Activated T-helper 1 cell treated with anti-CD3 and anti-CD28 coated beads, Interleukin-12 subunit alpha, Interleukin-12 subunit beta, Interleukin-2, Interleukin-4 antibody, amounts not matched to agents 30 ng/mL and 10 ng/mL and 1 ng/mL, durations not matched to agents 14 hours and 24 hours and 36 hours (primary cell): ENCODE results near the gene SYTL4. TPM values are rescaled to one million over a fixed set of nuclear protein-coding genes. Genes with fewer than 3 reads are reported as not detected.

Source experiments
- DNase-seq: peaks from one replicate; pipeline ENCODE4 v3.0.0; 2021; ENCODE audit warnings: low spot score
- H3K27ac Mint-ChIP-seq: one replicate; pipeline ENCODE4 v1.8.0; 2021; ENCODE audit warnings: mild to moderate bottlenecking, mixed read lengths
- H3K27me3 Mint-ChIP-seq: one replicate; pipeline ENCODE4 v1.8.0; 2022; ENCODE audit warnings: mild to moderate bottlenecking, moderate library complexity, mixed read lengths; ENCODE audit not compliant: insufficient read depth
- H3K36me3 Mint-ChIP-seq: one replicate; pipeline ENCODE4 v1.8.0; 2021; ENCODE audit warnings: low read depth, mixed read lengths
- H3K4me1 Mint-ChIP-seq: one replicate; pipeline ENCODE4 v1.8.0; 2021; ENCODE audit warnings: low read depth, mixed read lengths
- H3K4me3 Mint-ChIP-seq: one replicate; pipeline ENCODE4 v1.8.0; 2021; ENCODE audit warnings: mild to moderate bottlenecking, moderate library complexity, mixed read lengths
- H3K9me3 Mint-ChIP-seq: one replicate; pipeline ENCODE4 v1.8.0; 2021; ENCODE audit warnings: mixed read lengths
- intact Hi-C: fragments of 100-400 bp; cut with micrococcal nuclease; formaldehyde crosslinking; loops from one replicate; pipeline ENCODE4 v1.15.1; 2024
- total RNA-seq: library from RNA; stranded (reverse); gene quantifications from 2 replicates; pipeline ENCODE4 v1.2.3, GENCODE V29; 2022

SYTL4 gene
- total RNA-seq, 1 donor from 2014 or later, result not detected

DNA sequence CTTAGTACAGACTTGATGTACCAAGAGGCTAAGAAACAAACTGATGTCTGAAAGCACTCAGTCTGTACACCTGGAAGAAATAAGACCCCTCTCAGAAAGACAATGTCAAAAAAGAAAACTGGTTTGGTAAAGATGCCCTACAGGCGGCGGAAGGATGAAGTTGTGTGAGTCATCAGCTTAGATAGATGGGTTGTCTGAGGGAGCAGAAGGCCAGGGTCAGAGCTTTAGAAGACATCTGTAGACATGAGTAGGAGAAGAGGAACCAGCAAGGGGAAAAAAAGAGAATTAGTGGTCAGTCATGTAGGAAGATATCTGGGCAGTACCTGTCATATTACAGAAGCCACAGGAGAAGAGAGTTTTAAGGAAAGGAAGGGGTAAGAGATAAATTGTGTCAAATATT is 79.7 kb downstream of the SYTL4 start:
- H3K4me3 Mint-ChIP-seq, result no peak overlapping the region
- no peak overlapping the region for H3K27ac Mint-ChIP-seq
- no peaks in the 10 kb centered on the region for H3K9me3 Mint-ChIP-seq
- no peaks in the 10 kb centered on the region for H3K4me1 Mint-ChIP-seq
- H3K36me3 Mint-ChIP-seq, result no peaks in the 10 kb centered on the region
- DNase-seq, result no peak
- peaks cover 6% of the 10 kb centered on the region for H3K27me3 Mint-ChIP-seq
- intact Hi-C loops, result no loop called here

- intact Hi-C loops, result no loop called here
- no peak for DNase-seq
- Mint-ChIP-seq H3K4me1 (no peaks in the 10 kb centered on the region), H3K36me3 (no peaks in the 10 kb centered on the region), H3K27ac (no peak overlapping the region), H3K27me3 (peaks cover 3% of the 10 kb centered on the region), H3K9me3 (no peaks in the 10 kb centered on the region), H3K4me3 (no peak overlapping the region)
These were observed 81.1 kb downstream of the SYTL4 start for GRCh38 chrX:100650841-100651240.

DNA sequence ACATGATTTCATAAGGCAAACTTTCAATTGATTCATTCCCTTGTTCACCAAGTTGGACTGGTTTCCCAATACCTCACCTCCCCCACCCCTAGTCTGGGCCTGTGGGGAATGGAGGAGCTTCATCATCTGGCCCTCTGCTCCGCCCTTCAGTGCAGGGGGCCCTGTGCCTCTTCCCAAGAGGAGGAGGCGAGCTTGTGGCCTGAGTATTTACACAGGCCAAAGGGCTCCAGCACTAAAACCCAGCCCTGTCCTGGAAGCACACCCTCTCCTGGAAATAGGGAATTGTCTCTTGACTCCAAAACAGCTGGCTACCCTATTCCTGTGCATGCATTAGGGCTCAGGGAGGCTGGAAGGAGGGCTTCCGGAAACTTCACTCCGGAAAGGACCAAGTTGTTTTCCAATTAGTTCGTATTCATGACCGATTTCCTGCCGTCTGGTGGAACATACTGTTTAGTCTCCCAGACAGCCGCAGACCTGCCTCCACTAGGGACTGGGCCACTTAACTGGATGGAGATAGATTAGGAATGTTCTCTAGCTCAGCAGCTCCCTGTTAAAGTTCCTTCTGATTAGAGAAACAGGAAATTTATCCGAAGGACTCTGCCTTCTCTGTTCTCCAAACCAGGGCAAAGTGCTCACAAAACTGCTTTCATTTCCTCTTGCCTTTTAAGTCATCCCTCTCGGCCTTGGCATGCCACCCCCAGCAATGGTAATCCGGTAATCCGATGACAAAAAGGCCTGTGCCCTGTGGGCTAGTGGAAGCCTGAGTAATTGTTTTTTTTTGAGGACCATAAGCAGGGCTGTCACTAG is 82.2 kb downstream of the SYTL4 start:
- H3K36me3 Mint-ChIP-seq, result no peaks in the 10 kb centered on the region
- peaks cover 3% of the 10 kb centered on the region for H3K27me3 Mint-ChIP-seq
- H3K9me3 Mint-ChIP-seq, result no peaks in the 10 kb centered on the region

DNA sequence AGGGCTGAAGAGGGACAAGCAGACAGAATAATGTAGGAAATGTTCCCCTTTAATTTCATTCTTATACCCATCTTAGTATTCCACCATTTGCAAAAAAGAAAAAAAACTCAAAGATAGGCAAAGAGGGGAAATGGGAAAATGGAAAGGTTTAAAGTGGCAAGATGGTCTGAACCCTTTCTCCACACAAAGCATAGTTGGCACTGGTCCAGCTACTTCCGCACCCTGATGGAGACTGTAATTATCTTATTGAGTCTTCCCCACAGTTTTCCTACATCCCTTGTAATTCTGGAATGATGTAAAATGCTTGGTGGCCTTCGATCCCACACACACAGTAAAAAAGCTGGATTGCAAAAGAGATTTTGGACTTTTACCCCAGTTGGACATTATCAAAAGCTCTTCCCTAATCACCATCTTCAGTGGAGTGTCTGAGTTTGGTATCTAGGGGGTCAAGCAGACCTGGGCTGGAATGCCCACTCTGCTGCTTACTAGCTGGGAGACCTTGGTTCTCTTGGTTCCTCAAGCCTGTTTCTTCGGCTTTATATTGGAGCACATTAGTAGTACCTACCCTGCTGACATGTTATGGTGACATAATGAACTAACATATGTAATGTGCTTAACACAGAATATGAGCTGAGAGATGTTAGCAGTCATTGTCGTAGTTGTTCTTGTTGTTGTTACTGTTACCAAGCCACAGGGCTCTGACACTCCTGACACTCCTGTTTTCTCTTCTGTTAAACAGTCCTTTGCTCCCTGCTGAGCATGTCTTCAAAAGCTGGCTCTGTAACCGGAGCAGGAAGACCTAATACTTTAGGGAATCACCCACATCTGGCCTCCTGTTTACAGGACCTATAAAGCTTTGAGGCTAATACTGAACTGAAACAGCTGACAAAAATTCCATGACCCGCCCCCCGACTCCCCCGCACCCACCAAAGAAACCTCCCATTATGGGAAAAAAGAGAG is 83.2 kb downstream of the SYTL4 start:
- DNase-seq, result no peak
- no peaks in the 10 kb centered on the region for H3K4me1 Mint-ChIP-seq
- no peaks in the 10 kb centered on the region for H3K36me3 Mint-ChIP-seq
- no peaks in the 10 kb centered on the region for H3K9me3 Mint-ChIP-seq
- H3K27ac Mint-ChIP-seq, result no peak overlapping the region
- no peak overlapping the region for H3K4me3 Mint-ChIP-seq
- H3K27me3 Mint-ChIP-seq, result peaks cover 3% of the 10 kb centered on the region
- intact Hi-C loops, result no loop called here

More for the DNA sequence above, 82.2 kb downstream of the SYTL4 start:
- H3K27ac Mint-ChIP-seq, result no peak overlapping the region
- no peak overlapping the region for H3K4me3 Mint-ChIP-seq
- DNase-seq, result no peak
- intact Hi-C loops, result no loop called here
- no peaks in the 10 kb centered on the region for H3K4me1 Mint-ChIP-seq

- Mint-ChIP-seq H3K4me1 (no peaks in the 10 kb centered on the region), H3K9me3 (no peaks in the 10 kb centered on the region), H3K36me3 (no peaks in the 10 kb centered on the region), H3K27ac (no peak overlapping the region), H3K4me3 (no peak overlapping the region), H3K27me3 (peaks cover 3% of the 10 kb centered on the region)
- intact Hi-C loops, result no loop called here
- no peak for DNase-seq
These were observed 84.2 kb downstream of the SYTL4 start for GRCh38 chrX:100647739-100648138.

DNA sequence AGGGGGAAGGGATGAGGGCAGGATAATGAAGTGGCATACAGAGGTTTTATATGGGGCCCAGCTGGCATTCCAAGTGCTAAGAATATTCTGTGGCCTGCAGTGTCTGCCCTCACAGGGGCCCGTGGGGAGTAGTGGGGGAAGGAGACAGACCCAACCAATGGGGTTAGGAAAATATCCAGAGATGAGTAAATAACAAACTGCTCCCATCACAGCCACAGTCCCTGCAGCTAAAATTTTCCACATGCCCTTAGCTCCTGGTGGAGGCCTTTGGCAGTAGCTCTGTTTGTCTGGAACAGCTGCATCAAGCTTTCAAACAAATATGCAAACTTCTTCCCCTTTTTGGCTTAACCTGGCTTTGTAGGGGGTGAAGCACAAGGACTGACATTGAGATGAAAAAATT is 84.8 kb downstream of the SYTL4 start:
- H3K27me3 Mint-ChIP-seq, result peaks cover 5% of the 10 kb centered on the region
- H3K36me3 Mint-ChIP-seq, result no peaks in the 10 kb centered on the region
- no peaks in the 10 kb centered on the region for H3K4me1 Mint-ChIP-seq

DNA sequence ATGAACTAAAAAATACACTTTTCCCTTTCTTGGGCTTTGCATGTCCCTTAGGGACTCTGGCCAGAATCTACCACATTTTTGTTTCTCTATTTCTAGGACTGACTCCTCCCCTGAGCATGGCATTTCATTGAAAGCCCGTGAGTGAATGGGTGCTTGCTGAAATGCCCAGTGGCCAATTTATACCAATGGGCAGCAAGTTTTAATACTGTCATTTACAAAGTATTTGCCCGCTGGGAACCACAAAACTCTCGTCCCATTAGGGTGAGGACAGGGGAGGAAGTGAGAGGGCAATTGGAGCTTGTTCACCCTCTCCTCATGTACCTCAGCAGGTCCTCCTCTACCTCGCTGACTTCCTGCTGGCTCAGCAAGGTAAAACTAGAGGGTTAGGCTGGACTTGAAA is 86.8 kb downstream of the SYTL4 start:
- DNase-seq, result no peak
- Mint-ChIP-seq H3K9me3 (no peaks in the 10 kb centered on the region), H3K36me3 (no peaks in the 10 kb centered on the region), H3K27me3 (peaks cover 2% of the 10 kb centered on the region), H3K27ac (no peak overlapping the region), H3K4me1 (no peaks in the 10 kb centered on the region), H3K4me3 (no peak overlapping the region)
- intact Hi-C loops, result no loop called here

More for the DNA sequence above, 84.8 kb downstream of the SYTL4 start:
- intact Hi-C loops, result no loop called here
- H3K4me3 Mint-ChIP-seq, result no peak overlapping the region
- DNase-seq, result no peak
- no peak overlapping the region for H3K27ac Mint-ChIP-seq
- H3K9me3 Mint-ChIP-seq, result no peaks in the 10 kb centered on the region

GRCh38 chrX:100643956-100644860 is 87.7 kb downstream of the SYTL4 start, which contains the start of gene SRPX2:
TSS of gene SRPX2 (plus strand) at chrX:100644199. CDS start at chrX:100646323, 2,124 bp downstream.
- Mint-ChIP-seq H3K4me3 (no peak within 1 kb of the TSS), H3K9me3 (no peaks in the 10 kb centered on the region), H3K36me3 (no peaks in the 10 kb centered on the region), H3K4me1 (no peaks in the 10 kb centered on the region), H3K27ac (no peak within 1 kb of the TSS), H3K27me3 (peaks cover 2% of the 10 kb centered on the region)
- intact Hi-C loops, result no loop called here
- DNase-seq, result no peak

GRCh38 chrX:100643212-100643611 is 88.7 kb downstream of the SYTL4 start:
- no peaks in the 10 kb centered on the region for H3K9me3 Mint-ChIP-seq
- DNase-seq, result no peak
- intact Hi-C loops, result no loop called here
- no peak overlapping the region for H3K27ac Mint-ChIP-seq
- H3K4me1 Mint-ChIP-seq, result no peaks in the 10 kb centered on the region
- peaks cover 4% of the 10 kb centered on the region for H3K27me3 Mint-ChIP-seq
- no peaks in the 10 kb centered on the region for H3K36me3 Mint-ChIP-seq
- H3K4me3 Mint-ChIP-seq, result no peak overlapping the region

DNA sequence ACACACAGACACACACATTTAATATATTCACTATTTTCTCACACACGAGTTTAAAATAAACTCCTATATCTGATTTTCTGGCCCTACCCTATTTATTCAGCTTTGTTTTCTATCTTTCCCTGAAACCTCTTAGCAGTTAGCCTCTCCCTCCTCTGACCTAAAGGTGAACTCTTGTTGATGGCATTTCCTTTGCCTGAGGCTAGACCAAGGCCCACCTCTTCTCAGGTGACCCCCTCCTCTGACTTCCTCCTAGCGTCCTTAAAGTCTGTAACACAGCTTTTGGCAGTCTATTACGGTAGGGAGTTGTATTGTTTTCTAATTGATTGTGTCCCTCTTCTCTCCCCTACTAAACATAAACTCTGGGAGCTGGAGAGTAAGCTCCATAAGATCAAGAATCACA is 89.6 kb downstream of the SYTL4 start:
- H3K27me3 Mint-ChIP-seq, result peaks cover 4% of the 10 kb centered on the region
- no peak overlapping the region for H3K27ac Mint-ChIP-seq
- H3K4me1 Mint-ChIP-seq, result no peaks in the 10 kb centered on the region
- H3K9me3 Mint-ChIP-seq, result no peaks in the 10 kb centered on the region
- no peak for DNase-seq
- H3K36me3 Mint-ChIP-seq, result no peaks in the 10 kb centered on the region
- intact Hi-C loops, result no loop called here
- H3K4me3 Mint-ChIP-seq, result no peak overlapping the region

GRCh38 chrX:100636321-100636991 is 95.5 kb downstream of the SYTL4 start, which contains the start of gene TSPAN6:
TSS of gene TSPAN6 (minus strand) at chrX:100636806. CDS start at chrX:100636694, 112 bp downstream.
- peak; percentile 45 for DNase-seq
- Mint-ChIP-seq H3K4me1 (peaks cover 9% of the 10 kb centered on the region), H3K27ac (no peak within 1 kb of the TSS), H3K4me3 (peak within 1 kb of the TSS; percentile 90), H3K27me3 (peaks cover 13% of the 10 kb centered on the region), H3K36me3 (peaks cover 2% of the 10 kb centered on the region), H3K9me3 (no peaks in the 10 kb centered on the region)
- intact Hi-C loops, result loop anchor here (1.0 kb wide), 1 partner anchor 124 kb away; no protein-coding TSS in a partner anchor

DNA sequence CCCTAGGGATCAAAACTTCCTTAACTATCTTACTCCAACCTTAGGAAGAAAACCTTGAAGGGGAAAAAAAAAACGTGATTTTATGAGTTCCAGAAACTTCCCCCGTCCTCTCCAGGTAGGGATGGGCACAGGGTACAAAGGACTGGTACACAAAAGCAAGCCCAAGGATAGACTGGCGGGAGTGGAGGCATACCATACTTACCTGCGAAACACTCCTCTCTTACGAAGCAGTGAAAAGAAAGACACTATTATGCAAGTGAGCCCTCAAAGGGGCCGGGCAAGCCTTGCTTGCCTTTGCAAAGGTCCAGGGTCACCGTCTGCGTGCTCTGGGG is 96.0 kb downstream of the SYTL4 start:
- peaks cover 2% of the 10 kb centered on the region for H3K36me3 Mint-ChIP-seq
- DNase-seq, result no peak
- H3K9me3 Mint-ChIP-seq, result no peaks in the 10 kb centered on the region
- peaks cover 9% of the 10 kb centered on the region for H3K4me1 Mint-ChIP-seq
- intact Hi-C loops, result loop anchor here (1.0 kb wide), 1 partner anchor 124 kb away; no protein-coding TSS in a partner anchor
- no peak overlapping the region for H3K27ac Mint-ChIP-seq
- H3K27me3 Mint-ChIP-seq, result peaks cover 13% of the 10 kb centered on the region
- H3K4me3 Mint-ChIP-seq, result no peak overlapping the region
